ENCODE data around the gene THRB.

- TF ChIP-seq CTCF (IDR thresholded peaks at IDR 0.05): no peak
- TF ChIP-seq POLR2AphosphoS5 (IDR thresholded peaks at IDR 0.05): no peak
Measured at GRCh38 chr3:24135280-24135679, 359.4 kb downstream of the THRB start.
